ENCODE results near the gene KCNIP4.
"Not testable (repeated sequence)": the region's sequence is repeated elsewhere in the genome, so short reads cannot be mapped to it uniquely, and the experiment has no call there.

Gene KCNIP4

DNA sequence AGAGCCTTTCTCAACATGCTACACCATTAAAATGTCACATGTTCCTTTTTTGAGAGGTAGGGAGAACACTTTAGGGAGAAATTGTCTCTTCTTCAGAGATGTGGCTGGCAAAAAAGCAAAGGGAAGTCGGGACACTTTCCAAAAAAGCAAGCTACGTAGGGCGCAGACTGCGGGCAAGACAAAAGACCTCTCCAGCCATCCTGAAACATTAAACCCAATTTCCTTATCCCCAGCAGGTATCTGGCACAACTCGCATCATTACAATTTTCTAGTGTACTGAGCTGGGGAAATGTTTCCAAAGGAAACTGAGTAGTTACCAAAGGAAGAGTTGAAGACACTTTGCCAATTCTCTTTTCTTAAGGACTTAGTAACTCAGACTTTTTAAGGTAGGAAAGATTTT lies 1132.3 kb downstream of the KCNIP4 start:
- in situ Hi-C loops (cut with HindIII; ENCODE audit: low sequenced_read_pairs) = no loop called here

DNA sequence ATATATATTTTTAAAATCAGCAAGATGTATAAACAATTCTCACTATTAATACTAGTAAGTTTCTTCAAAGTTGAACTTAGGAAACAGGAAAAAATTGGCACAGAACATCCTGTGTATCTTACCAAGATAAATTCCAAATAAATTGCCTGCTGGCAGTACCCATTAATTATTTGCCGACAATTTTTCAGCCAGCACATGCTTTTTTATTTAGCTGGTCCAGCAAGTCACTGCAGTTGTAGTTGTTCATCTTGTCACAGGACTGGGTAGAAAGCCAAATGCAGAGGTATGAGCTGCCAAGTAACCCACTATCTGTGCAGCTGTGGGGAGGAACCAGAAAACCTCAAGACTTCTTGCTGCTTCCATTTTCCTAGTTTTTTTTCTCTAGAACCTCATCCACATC lies 1134.9 kb downstream of the KCNIP4 start:
- in situ Hi-C loops (cut with HindIII; ENCODE audit: low sequenced_read_pairs) = no loop called here

DNA sequence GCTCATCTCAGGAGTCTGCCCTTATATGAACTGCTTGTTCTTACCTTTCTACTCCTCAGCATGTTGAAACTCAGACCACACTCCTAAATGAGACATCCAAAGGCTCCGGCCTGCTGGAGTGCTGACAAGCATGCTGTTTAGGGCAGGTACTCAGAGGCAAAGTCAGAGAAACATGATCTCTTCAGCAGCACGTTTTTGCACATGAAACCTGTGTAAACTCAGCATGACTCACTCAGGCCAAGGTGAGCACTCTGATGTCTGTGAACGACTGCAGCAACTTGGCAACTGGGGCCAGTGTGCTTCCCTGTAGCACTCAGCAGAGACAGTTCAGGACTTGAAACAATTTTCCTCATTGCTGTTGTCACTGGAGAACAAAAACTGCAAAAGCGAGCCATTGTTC lies 1138.8 kb downstream of the KCNIP4 start:
- in situ Hi-C loops (cut with HindIII; ENCODE audit: low sequenced_read_pairs) = no loop called here

DNA sequence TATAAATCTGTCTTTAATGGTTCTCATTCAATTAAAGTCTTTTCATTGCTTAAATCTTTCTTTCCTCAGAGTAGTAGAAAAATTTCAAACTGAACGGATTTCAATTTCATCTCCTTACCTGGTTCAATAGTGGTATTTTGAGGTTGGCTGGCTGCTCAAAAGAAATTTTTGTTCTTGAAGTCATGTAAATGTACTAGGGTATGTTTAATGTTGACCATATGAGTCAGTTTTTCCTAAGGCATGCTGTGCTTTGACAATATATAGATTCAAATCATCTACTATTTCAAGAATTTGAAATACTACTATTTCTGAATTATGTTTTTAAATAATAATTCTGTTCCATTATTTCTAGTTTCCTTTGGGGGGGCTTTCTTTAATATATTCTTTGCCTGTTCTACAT lies 1142.9 kb downstream of the KCNIP4 start:
- in situ Hi-C loops (cut with HindIII; ENCODE audit: low sequenced_read_pairs) = no loop called here

DNA sequence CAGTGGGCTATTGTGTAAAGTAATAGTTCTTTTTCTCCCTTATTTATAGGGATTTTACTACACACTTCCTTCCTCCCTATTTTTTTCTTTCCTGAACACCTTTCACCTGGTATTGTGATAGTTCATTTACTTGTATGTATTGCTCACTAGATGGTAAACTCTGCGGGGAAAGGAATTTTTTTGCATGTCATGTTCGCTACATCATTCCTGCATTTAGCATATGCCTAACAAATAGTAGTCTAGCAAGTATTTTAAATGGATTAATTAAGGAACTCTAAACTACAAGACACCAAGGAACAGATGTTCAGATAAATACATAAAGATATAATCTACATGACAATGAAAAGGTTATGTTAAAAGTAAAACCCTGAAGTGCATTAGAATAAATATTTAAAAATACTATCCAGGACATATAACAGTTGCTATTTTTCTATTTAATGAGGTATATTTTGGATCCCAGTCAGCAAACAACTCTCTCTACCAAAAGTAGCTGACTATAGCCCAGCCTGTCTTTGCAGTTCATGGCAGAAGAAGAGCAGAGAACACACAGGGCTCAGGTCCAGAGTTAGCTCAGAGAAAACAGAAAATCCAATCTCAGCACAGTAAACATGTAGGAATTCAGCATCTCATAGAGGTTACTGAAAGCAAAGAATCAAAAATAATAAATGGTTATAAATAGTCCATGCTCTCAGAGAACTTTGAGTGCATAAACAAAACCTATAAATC lies 1160.5 kb downstream of the KCNIP4 start:
- in situ Hi-C loops (cut with HindIII; ENCODE audit: low sequenced_read_pairs) = no loop called here

DNA sequence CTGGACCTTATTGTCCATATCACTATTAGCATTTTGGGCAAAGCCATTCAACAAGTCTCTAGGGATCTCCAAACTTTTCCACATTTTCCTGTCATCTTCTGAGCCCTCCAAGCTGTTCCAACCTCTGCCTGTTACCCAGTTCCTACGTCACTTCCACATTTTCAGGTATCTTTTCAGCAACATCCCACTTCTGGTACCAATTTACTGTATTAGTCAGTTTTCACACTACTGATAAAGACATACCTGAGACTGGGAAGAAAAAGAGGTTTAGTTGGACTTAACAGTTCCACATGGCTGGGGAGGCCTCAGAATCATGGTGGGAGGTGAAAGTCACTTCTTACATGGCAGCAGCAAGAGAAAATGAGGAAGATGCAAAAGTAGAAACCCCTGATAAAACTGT lies 1165.4 kb downstream of the KCNIP4 start:
- in situ Hi-C loops (cut with HindIII; ENCODE audit: low sequenced_read_pairs) = not testable (repeated sequence)

DNA sequence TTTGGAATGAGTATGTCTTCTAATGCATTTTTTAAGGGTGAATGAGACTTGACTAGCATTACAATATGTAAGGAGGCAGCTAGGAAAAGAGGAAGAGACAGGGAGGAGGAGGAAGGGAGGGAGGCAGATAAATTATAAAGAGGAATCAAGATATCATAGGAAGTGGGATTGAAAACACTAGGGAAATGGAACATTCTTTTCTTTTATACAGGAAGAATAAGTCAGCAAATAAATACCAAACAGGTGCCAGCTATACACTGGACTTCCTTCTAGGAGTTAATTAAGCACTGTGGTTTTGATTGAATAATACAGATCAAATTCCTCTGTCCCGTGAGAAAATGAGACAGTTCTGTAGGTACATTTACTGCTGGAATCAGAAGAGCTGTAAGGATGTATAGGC lies 1169.7 kb downstream of the KCNIP4 start:
- in situ Hi-C loops (cut with HindIII; ENCODE audit: low sequenced_read_pairs) = no loop called here

DNA sequence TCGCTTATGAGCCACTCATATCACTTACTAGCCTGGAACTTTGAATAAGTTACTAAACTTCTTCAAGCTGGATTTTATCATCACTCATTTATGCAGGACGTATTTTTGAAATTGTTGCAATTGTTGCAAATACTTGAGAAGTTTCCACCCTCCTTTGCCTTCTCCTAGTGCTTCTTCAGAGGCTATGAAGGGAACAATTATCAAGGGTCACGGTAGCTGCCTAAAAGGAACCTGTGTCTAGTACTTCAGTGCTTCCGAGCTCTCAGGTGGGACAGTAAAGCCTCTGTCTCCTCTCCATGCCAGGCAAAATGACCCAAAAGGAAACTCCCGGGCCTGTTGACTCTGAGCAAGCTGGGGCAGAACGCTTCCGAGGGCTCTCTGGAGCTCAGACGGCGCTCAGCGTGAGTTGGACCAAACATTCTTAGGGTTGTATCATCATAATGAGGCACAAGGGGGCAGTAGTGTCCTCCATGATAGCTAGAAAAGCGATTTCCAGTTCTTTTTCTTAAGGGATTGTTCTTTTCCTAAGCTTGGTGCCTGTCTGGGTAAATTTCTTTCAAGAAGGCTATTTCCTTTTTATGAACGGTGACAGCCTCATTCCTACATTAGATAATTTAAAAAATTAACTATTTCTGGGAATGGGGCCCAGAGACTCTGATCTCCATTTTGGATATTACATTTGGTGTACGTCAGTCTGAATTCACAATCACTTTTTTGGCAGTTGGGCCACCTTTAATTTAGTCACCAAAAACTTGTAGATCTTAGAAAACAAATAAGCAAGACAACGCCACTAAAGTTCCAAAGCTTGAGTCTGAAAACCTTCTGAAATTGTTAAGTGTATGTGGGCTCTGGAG lies 1175.2 kb downstream of the KCNIP4 start:
- in situ Hi-C loops (cut with HindIII; ENCODE audit: low sequenced_read_pairs) = no loop called here

DNA sequence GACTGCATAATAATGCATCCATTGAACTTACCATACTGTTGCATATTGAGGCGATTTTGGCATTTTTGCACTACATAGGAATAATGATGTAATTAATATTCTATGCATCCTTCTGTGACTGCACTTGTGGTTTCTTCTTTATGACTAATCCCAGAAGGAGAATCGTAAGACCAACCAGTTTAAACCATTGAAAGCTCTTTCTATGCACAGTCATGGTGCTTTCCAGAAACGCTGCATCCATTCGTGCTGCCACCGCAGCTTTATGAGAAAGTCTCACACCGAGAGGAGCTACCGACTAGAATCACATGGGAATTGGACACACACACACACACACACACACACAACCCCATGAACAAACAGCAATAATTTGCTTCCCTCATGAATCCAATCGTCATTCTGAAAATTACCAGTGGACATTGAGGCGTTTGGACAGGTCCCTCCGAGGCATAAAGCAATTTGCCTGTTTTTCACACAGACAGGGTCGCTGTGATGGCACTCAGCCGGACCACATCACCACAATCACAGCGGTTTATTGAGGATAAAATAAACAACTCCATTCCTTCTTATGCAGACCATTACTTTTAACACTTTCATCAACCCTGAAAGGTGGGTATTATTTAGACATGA lies 1184.1 kb downstream of the KCNIP4 start:
- in situ Hi-C loops (cut with HindIII; ENCODE audit: low sequenced_read_pairs) = no loop called here

DNA sequence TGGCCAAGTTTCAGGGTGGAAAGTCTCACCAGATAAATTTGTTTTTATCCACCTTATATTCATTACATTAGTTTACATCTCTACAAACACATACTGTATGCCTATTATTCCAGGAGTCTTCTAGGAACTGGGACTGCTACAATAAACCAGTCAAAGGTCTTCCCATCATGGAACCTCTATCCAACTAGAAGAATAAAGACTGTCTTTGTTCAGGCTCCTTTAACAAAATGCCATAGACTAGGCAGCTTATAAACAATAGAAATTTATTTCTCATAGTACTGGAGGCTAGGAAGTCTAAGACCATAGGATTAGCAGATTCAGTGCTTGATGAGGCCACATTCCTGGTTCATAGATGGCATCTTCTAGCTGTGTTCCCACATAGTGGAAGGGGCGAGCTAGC lies 1186.7 kb downstream of the KCNIP4 start:
- in situ Hi-C loops (cut with HindIII; ENCODE audit: low sequenced_read_pairs) = no loop called here

DNA sequence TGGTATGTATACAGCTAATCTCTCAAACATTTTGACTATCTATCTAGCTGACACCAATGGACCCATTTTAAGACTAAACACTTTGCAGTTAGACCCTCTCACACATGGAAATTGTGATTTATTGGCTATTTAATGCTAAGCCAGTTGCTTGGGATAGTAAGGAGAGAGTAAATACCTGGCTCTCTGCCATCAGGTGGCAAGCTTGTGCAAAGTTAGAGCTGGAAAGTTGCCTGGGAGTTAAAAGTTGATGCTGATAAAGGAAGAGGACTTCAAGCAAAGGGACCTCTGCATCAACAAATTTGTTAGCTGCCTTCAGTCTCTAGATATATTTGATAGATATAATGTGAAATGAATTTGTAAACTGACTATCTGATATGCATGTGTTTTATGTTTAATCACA lies 1187.2 kb downstream of the KCNIP4 start:
- in situ Hi-C loops (cut with HindIII; ENCODE audit: low sequenced_read_pairs) = no loop called here

DNA sequence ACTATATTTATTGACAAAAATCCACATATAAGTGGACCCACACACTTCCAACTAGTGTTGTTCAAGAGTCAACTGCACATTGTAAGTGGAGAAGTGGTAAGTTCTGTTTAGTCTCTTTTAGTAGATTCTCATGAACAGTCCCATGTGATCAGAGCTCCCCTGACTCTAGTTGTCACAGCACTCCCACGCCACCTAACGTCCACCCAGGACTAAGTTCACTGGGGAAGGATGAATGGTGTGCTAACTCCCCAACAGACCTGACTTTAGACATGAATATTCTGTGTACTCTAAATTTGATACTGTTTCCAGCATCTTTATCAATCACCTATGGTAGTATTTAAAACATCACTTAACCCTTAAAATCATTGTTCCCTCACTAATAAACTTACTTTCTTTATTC lies 1188.5 kb downstream of the KCNIP4 start:
- in situ Hi-C loops (cut with HindIII; ENCODE audit: low sequenced_read_pairs) = no loop called here

DNA sequence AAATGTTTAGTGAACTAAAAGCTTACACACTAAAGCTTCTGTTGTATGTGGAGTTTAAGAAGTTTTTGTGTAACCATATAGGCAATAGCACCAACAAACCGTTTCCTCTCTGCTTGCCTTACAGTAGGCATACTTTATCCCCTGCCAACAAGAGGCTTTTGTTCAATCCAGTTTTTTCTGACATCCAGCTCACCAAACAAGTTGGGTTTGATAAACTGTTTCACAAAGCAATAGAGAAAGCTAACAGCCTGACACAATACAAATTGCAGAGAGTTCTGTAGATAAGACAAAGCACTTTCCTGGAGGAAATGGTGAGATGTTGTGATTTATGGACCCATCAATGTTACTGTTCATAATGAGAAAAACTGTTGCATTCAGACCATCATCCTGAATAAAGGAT lies 1194.5 kb downstream of the KCNIP4 start:
- in situ Hi-C loops (cut with HindIII; ENCODE audit: low sequenced_read_pairs) = no loop called here

DNA sequence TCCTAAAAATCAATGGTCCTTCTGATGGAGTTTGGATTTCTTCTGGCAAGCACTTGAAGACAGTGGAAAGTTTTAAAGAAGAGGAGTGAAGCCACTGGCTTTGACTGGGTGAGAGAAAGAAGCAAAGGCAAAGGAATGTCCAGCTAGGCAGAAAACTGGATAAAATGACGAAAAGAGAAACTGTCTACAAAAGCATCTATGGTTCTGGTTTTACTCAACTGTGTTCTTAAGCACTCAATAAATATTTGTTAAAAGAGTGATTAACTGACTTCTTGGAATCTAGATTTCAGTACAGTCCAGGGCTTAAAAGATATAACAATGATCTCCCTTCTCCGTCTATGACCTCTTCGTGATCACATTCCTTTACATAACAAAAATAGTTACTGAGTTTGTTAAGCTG lies 1195.9 kb downstream of the KCNIP4 start:
- in situ Hi-C loops (cut with HindIII; ENCODE audit: low sequenced_read_pairs) = no loop called here

DNA sequence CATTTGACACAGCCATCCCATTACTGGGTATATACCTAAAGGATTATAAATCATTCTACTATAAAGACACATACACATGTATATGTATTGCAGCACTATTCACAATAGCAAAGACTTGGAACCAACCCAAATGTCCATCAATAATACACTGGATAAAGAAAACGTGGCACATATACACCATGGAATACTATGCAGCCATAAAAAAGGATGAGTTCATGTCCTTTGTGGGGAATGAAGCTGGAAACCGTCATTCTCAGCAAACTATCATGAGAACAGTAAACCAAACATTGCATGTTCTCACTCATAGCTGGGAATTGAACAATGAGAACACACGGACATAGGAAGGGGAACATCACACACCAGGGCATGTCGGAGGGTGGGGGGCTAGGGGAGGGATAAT lies 1202.6 kb downstream of the KCNIP4 start:
- in situ Hi-C loops (cut with HindIII; ENCODE audit: low sequenced_read_pairs) = not testable (repeated sequence)

DNA sequence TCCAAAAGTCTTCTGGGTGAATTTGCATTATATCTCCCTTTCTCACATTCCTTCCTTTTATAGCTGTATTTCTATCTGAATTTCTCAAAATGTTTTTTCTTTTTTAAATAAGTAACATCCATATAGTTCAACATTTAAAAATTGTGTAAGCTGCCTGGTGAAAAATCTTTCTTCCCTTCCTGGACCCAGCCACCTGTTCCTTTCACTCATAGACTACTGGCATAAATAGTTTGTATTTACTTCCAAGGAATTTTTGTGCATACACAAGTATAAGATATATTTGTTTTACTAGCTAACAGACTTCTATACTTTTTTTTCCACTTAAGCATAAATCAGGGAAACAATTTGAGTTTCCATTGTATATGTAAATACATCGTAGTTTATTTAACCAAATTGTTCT lies 1212.6 kb downstream of the KCNIP4 start:
- in situ Hi-C loops (cut with HindIII; ENCODE audit: low sequenced_read_pairs) = no loop called here

DNA sequence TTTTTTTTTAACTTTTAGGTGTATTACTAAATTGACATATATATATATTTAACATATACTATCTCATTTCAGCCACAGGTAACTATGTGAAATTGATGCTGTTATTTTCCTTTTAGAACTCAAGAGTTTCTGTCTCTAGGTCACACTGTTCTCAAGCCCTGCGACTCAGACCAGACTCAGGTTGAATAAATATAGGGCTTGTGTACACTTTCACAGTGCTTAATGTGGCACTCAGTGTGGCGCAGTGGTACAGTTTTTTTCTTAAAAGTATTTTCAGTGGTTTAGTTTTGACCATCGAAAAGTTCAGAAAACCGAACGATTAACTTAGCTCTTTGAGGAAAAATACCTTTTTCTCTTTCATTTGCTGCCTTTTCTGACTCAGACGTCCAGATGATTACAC lies 1223.7 kb downstream of the KCNIP4 start:
- in situ Hi-C loops (cut with HindIII; ENCODE audit: low sequenced_read_pairs) = no loop called here

DNA sequence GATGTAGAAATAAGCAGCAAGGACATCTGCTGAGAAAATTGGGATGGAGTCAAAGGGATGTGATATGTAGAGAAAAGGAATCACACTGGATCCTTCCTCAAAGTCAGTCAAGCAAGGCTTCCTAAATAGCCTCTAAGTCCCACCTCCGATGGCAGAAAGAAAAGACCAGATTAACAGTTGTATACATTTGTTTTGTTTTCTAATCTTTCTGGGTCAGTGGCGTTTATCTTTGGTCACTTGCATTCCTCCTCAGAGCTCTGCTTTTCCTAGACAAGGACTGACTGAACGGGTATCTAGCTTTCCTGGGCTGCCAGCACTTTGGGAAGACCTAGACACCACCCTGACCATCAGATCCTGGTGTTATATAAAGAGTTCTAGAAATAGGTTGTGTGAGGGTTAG lies 1225.1 kb downstream of the KCNIP4 start:
- in situ Hi-C loops (cut with HindIII; ENCODE audit: low sequenced_read_pairs) = no loop called here

DNA sequence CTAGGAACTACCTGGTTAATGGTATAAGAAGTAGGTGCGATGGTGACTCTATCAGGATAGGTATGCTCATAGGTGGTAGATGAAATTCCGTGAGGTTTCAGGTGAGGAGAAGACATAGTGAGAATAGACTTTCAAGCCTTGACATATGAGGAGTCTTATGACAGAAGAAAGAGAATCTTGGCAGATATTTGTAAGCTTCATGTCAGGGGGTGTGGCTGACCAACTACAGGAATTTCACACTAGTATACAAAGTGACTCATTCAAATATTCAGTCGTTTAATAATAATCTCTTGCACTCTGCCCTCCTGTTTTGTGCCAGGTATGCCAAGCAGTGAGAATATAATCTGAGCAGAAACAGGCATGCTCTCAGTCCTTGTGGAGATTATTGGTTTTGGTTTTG lies 1225.6 kb downstream of the KCNIP4 start:
- in situ Hi-C loops (cut with HindIII; ENCODE audit: low sequenced_read_pairs) = no loop called here

DNA sequence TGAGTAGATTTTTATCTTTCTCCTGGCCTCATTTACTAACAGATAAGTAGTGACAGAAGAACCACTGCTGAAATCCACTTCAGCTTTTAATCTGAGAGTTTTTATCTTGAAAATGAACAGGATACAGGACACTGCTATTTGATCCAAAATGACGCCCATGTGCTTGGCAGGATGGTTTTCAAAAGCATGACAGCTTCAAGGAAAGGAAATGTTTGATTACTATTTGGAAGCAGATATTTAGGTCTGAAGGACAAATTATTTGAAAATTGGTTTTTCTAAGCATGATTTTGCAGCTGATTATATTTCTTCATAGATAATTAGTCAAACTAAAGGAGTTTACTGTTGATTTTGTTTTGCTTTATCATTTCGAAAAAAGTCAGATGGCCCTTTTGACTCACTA lies 1237.2 kb downstream of the KCNIP4 start:
- in situ Hi-C loops (cut with HindIII; ENCODE audit: low sequenced_read_pairs) = no loop called here

DNA sequence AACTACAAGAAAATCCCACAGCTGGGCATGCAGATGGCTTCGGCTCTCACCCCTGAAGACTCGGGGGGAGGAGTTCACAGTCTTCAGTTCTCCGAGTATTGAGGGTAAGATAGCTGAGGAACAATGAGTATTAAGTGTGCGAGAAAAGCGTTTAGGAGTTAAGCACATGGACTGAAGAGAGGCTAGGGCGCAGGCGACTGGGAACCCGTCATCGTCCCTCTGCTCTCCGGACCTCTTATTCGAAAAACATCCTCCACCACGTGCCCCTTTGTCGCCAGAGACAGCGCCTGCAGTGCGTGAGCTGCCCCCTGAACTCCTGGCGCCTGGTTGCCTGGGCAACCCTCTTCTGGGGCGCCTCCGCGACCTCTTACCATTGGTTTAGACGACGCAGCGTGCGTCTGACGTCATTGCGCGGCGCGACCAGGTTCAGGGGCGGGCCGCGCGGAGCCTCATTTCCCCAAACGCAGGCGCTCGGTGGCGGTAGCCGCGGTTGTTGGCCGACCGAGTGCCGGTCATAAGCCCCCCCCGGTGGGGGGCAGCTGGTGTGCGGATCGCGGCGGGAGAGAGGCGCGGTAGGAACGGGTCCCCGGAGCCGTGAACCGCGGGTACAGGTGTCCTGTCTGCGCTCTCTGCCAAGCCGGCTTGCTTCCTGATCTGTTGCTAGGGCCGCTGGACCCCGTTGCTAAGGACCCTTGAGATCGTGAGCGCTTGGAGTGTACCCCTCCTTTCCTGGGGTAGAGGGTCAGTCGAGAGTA lies 1248.4 kb downstream of the KCNIP4 start, which contains the start of gene PACRGL:
Gene PACRGL (plus strand): TSS at position 452 of the 755 bp plus-strand sequence. CDS start 4,024 bp downstream, outside the sequence.
- in situ Hi-C loops (cut with HindIII; ENCODE audit: low sequenced_read_pairs) = no loop called here

Measured in DLD1 (cell line).